ENCODE data around the gene LAMC2. TPM values are rescaled to one million over a fixed set of nuclear protein-coding genes. Genes with fewer than 3 reads are reported as not detected.

Gene LAMC2
- total RNA-seq, 1 donor from 2014 or later = 13.3 TPM

DNA sequence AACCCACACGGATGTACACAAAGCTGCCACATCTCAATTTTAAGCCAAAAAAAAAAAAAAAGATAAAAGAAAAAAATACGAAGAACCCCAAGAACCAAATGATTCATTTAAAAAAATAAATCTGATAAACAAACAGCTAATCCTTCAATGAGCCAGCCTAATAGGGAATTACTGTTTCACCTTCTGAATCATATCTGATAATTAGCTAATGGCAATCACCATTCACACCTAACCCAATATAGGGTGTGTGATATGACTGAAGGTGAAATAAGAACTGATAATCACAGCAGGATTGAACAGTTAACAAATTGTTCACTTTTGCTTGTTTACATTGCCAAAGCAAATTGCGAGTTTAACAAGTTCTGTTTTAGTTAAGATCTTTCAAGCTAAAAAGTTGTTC lies 61.4 kb downstream of the LAMC2 start:
- intact Hi-C loops (cut with DNase I) = no loop called here
- no peak for DNase-seq (ENCODE audit: extremely low spot score in 2 of 2)
- no peak overlapping the region for H3K27ac ChIP-seq

DNA sequence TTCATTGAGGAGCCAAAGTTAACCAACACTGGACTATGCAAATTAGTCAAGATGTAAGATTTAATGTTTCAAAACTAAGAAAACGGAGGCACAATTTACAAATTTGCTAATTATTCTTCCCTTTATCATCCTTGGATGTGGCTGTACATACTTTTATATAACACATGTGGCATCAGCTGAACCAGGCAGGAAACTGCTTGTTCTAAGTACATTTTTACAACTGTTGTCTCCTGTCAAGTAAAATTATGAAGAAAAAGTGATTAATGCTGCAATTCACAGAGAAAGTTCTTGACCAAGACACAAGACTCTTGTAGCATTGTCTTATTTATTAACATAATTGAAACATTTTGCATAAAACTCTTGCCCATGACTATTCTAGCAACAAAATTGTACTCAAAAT lies 61.9 kb downstream of the LAMC2 start:
- intact Hi-C loops (cut with DNase I) = no loop called here

More for the DNA sequence above, 61.4 kb downstream of the LAMC2 start:
- Histone ChIP-seq H3K9me3 (no peaks in the 10 kb centered on the region), H3K4me1 (no peaks in the 10 kb centered on the region), H3K36me3 (no peaks in the 10 kb centered on the region), H3K4me3 (no peak overlapping the region), H3K27me3 (no peaks in the 10 kb centered on the region)
- no peak for TF ChIP-seq POLR2AphosphoS5 (IDR thresholded peaks at IDR 0.05; ENCODE audit: insufficient read depth in 1 of 2, low read depth in 1 of 2)
- TF ChIP-seq, protein P1, sequence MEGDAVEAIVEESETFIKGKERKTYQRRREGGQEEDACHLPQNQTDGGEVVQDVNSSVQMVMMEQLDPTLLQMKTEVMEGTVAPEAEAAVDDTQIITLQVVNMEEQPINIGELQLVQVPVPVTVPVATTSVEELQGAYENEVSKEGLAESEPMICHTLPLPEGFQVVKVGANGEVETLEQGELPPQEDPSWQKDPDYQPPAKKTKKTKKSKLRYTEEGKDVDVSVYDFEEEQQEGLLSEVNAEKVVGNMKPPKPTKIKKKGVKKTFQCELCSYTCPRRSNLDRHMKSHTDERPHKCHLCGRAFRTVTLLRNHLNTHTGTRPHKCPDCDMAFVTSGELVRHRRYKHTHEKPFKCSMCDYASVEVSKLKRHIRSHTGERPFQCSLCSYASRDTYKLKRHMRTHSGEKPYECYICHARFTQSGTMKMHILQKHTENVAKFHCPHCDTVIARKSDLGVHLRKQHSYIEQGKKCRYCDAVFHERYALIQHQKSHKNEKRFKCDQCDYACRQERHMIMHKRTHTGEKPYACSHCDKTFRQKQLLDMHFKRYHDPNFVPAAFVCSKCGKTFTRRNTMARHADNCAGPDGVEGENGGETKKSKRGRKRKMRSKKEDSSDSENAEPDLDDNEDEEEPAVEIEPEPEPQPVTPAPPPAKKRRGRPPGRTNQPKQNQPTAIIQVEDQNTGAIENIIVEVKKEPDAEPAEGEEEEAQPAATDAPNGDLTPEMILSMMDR (IDR thresholded peaks at IDR 0.05) = no peak
- TF ChIP-seq POLR2A (IDR thresholded peaks at IDR 0.05) = no peak

DNA sequence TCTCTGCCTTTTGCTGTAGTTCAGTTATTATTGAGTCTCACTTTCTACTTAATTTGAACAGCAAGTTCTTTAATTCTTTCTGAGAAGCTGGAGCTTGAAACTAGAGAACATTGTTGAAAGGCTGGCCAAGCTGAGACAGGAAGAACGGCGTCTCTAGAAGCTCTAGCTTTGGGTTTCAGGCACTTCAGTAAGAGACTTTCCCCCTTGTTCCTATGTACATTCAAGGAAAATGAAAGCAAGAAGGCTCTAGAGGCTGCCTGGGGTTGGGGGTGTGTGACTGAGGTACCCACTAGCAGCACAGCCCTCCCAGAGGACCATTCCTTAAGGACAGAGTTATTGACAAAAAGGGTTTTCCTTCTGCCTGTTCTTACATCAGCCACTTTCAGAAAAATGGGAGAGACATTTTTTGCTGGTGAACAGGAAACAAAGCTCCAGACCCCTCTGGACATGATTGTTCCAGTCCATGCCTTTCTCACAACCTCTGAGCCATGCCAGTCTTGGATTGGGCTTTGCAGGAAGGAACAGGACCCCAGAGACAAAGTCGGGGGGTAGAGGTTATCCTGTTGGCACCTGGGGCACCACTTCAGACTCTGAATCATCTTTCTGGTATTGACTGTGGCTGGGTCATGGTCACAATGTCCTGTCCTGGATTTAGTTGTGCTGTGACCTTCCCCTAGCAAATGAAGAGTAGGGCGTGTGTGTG lies 63.1 kb downstream of the LAMC2 start:
- intact Hi-C loops (cut with DNase I) = no loop called here
- Histone ChIP-seq H3K4me1 (no peaks in the 10 kb centered on the region), H3K27ac (no peak overlapping the region), H3K27me3 (no peaks in the 10 kb centered on the region), H3K9me3 (no peaks in the 10 kb centered on the region), H3K4me3 (no peak overlapping the region), H3K36me3 (no peaks in the 10 kb centered on the region)
- peak in 1 of 2 donors; percentile 64 for DNase-seq (ENCODE audit: extremely low spot score in 2 of 2)
- TF ChIP-seq, protein P1 (IDR thresholded peaks at IDR 0.05) = no peak
- no peak for TF ChIP-seq POLR2A (IDR thresholded peaks at IDR 0.05)
- no peak for TF ChIP-seq POLR2AphosphoS5 (IDR thresholded peaks at IDR 0.05; ENCODE audit: insufficient read depth in 1 of 2, low read depth in 1 of 2)

More for the DNA sequence above, 61.9 kb downstream of the LAMC2 start:
- no peak for TF ChIP-seq POLR2AphosphoS5 (IDR thresholded peaks at IDR 0.05; ENCODE audit: insufficient read depth in 1 of 2, low read depth in 1 of 2)
- Histone ChIP-seq H3K27me3 (no peaks in the 10 kb centered on the region), H3K4me1 (no peaks in the 10 kb centered on the region), H3K4me3 (no peak overlapping the region), H3K27ac (no peak overlapping the region), H3K36me3 (no peaks in the 10 kb centered on the region), H3K9me3 (no peaks in the 10 kb centered on the region)
- no peak for DNase-seq (ENCODE audit: extremely low spot score in 2 of 2)

DNA sequence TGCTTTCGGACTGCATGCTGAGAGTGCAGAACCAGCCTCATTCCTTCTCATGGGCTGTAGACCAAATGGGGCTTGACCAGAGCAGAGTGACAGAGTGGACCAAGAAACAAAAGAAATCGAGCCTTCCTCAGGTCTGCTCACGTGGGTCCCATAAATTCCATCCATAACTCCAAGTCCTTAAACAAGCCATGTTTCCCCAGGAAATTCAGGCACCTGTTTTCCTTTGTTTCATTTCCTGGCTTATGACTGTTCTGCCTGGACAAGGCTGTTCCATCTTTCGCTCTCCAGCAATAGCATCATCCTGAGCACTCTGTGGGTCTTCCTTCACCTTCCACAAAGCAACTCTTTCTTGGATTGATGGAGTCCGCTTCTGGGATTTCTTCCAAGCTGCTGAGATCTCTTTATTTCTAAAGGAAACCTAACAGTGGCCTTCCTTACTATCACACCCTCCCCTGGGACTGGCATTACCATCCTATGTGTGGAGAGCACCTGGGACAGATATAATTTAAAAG lies 63.9 kb downstream of the LAMC2 start:
- intact Hi-C loops (cut with DNase I) = no loop called here
- no peaks in the 10 kb centered on the region for H3K9me3 ChIP-seq
- TF ChIP-seq POLR2A (IDR thresholded peaks at IDR 0.05) (no peak), POLR2AphosphoS5 (IDR thresholded peaks at IDR 0.05; ENCODE audit: insufficient read depth in 1 of 2, low read depth in 1 of 2) (no peak)
- TF ChIP-seq, protein P1 (IDR thresholded peaks at IDR 0.05) = no peak
- no peaks in the 10 kb centered on the region for H3K36me3 ChIP-seq
- DNase-seq (ENCODE audit: extremely low spot score in 2 of 2) = no peak
- no peaks in the 10 kb centered on the region for H3K27me3 ChIP-seq
- no peaks in the 10 kb centered on the region for H3K4me1 ChIP-seq
- H3K27ac ChIP-seq = no peak overlapping the region
- H3K4me3 ChIP-seq = no peak overlapping the region

DNA sequence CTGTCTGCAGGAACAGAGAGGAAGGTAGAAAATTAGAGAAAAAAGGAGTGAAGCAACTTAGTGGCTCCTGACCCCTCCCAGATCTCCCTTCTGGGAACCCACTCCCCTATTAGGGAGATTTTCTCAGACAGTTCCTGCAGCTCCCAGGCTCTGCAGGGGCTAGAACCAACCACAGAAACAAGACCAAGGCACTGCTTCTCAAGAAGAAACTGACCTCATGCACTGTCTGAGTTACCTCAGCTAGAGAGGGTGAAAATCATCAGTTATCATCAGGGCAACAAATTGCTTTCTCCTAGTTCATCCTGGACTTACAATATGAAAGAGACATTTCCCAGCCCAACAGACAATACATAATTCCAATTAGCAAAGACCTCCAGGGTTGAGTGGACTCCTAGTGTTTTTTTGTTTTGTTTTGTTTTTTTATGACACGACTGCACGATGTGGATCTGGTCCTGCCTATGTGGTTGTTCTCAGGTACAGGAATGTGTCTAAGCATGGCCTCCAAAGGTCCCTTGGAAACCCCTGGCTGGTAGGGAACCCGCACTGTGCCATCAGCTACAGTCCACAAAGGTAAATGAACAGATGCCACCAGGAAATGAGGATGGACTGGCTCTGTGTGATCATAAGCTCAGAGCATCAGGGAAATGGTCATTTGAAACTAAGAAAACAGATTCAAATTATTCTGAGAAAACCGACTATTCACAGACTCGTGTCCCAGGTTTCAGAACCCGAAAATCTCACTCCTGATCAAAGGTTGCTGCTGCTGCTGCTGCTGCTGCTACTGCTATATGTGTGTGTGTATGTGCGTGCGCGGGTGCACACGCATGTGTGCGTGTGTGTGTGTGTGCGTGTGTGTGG lies 65.3 kb downstream of the LAMC2 start:
- intact Hi-C loops (cut with DNase I) = no loop called here

More for the DNA sequence above, 65.3 kb downstream of the LAMC2 start:
- Histone ChIP-seq H3K27me3 (no peaks in the 10 kb centered on the region), H3K4me3 (no peak overlapping the region), H3K4me1 (no peaks in the 10 kb centered on the region), H3K9me3 (no peaks in the 10 kb centered on the region), H3K27ac (no peak overlapping the region), H3K36me3 (no peaks in the 10 kb centered on the region)
- peak in 1 of 2 donors; percentile 62 for DNase-seq (ENCODE audit: extremely low spot score in 2 of 2)
- no peak for TF ChIP-seq POLR2AphosphoS5 (IDR thresholded peaks at IDR 0.05; ENCODE audit: insufficient read depth in 1 of 2, low read depth in 1 of 2)
- TF ChIP-seq POLR2A (IDR thresholded peaks at IDR 0.05) = no peak
- TF ChIP-seq, protein P1 (IDR thresholded peaks at IDR 0.05) = no peak

Data from vagina (tissue), 2 donors.